BE2C (cell line): Measurements from ENCODE around the gene SH3RF1.

Experiments
- DNase-seq: peaks from one replicate; pipeline ENCODE4 v3.0.0-alpha.2; 2020
- H3K27me3 ChIP-seq: fragments of 250-450 bp; sonication (Bioruptor Pico); 2 replicates; pipeline ENCODE4 v1.5.1; 2020; ENCODE audit warnings: mild to moderate bottlenecking
- H3K36me3 ChIP-seq: fragments of 250-450 bp; sonication (Bioruptor Pico); 2 replicates; pipeline ENCODE4 v1.5.1; 2020; ENCODE audit warnings: mild to moderate bottlenecking
- H3K4me1 ChIP-seq: fragments of 250-450 bp; sonication (Bioruptor Pico); 2 replicates; pipeline ENCODE4 v1.5.1; 2020
- H3K4me3 ChIP-seq: 2 replicates; pipeline ENCODE4 v1.5.1; 2011; ENCODE audit warnings: low read depth, low read length
- H3K9me3 ChIP-seq: fragments of 250-450 bp; sonication (Bioruptor Pico); 2 replicates; pipeline ENCODE4 v1.5.1; 2020
- CTCF ChIP-seq: IDR thresholded peaks from 2 replicates; pipeline ENCODE4 v1.5.1; 2012; ENCODE audit warnings: mild to moderate bottlenecking, low read depth, low read length

SH3RF1 gene

GRCh38 chr4:169050881-169051760 lies 219.6 kb downstream of the SH3RF1 start:
- Histone ChIP-seq H3K4me1 (no peaks in the 10 kb centered on the region), H3K27me3 (no peaks in the 10 kb centered on the region), H3K9me3 (no peaks in the 10 kb centered on the region), H3K36me3 (no peaks in the 10 kb centered on the region), H3K4me3 (no peak overlapping the region)
- TF ChIP-seq CTCF, result no peak
- DNase-seq, result no peak

GRCh38 chr4:169050284-169050683 lies 220.5 kb downstream of the SH3RF1 start:
- Histone ChIP-seq H3K9me3 (no peaks in the 10 kb centered on the region), H3K4me3 (no peak overlapping the region), H3K27me3 (no peaks in the 10 kb centered on the region), H3K4me1 (no peaks in the 10 kb centered on the region), H3K36me3 (no peaks in the 10 kb centered on the region)
- DNase-seq, result no peak
- no peak for TF ChIP-seq CTCF

GRCh38 chr4:169048868-169049414 lies 221.8 kb downstream of the SH3RF1 start:
- DNase-seq, result no peak
- TF ChIP-seq CTCF, result no peak
- H3K9me3 ChIP-seq, result no peaks in the 10 kb centered on the region
- H3K36me3 ChIP-seq, result no peaks in the 10 kb centered on the region
- H3K4me3 ChIP-seq, result no peak overlapping the region
- H3K27me3 ChIP-seq, result no peaks in the 10 kb centered on the region
- H3K4me1 ChIP-seq, result no peaks in the 10 kb centered on the region

- no peak for DNase-seq
- Histone ChIP-seq H3K4me1 (no peaks in the 10 kb centered on the region), H3K9me3 (no peaks in the 10 kb centered on the region), H3K36me3 (no peaks in the 10 kb centered on the region), H3K4me3 (no peak overlapping the region), H3K27me3 (no peaks in the 10 kb centered on the region)
- no peak for TF ChIP-seq CTCF
Observed at GRCh38 chr4:169047956-169048355, 222.8 kb downstream of the SH3RF1 start.

GRCh38 chr4:169045862-169046584 lies 224.7 kb downstream of the SH3RF1 start:
- H3K9me3 ChIP-seq, result no peaks in the 10 kb centered on the region
- TF ChIP-seq CTCF, result peak; percentile 33
- H3K27me3 ChIP-seq, result no peaks in the 10 kb centered on the region
- no peaks in the 10 kb centered on the region for H3K36me3 ChIP-seq
- no peak for DNase-seq
- H3K4me3 ChIP-seq, result no peak overlapping the region
- peaks cover 8% of the 10 kb centered on the region for H3K4me1 ChIP-seq
